Esophagus muscularis mucosa (tissue), 3 donors: ENCODE results near the gene ABHD12.

ENCODE experiments used
- POLR2A ChIP-seq: fragments of 450-650 bp; IDR thresholded peaks from one replicate; pipeline ENCODE4 v1.6.1; 2017; ENCODE audit warnings: antibody characterized with exemption, moderate library complexity, mild to moderate bottlenecking, low read depth
- TF ChIP-seq, protein P1 (sequence below), 3 experiments: fragments of 200-600 bp in 2 of 3; fragments of 450-650 bp in 1 of 3; sonication (generic) in 2 of 3; IDR thresholded peaks; one replicate each; pipeline ENCODE4 v1.5.1; 2017 to 2019; ENCODE audit warnings: antibody characterized with exemption in 3 of 3, mild to moderate bottlenecking in 2 of 3, moderate library complexity in 1 of 3

DNA sequence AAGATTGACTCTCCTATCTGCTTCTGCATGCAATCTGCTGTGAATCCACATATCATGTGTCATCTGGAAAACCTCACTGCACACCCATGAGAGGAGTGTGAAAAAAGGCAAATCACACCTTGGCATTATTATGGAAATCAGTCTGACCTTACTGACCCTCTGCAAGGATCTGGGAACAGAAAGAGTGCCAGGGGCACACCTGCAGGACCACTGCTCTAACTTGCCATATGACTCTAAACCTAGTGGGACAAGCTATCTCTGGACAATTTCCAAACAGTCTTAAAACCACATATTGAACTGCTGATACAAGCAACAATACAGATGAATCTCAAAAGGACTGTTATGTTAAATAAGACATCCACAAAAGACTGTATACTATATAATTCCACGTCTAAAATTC is 50.3 kb downstream of the ABHD12 start:
- TF ChIP-seq, protein P1, sequence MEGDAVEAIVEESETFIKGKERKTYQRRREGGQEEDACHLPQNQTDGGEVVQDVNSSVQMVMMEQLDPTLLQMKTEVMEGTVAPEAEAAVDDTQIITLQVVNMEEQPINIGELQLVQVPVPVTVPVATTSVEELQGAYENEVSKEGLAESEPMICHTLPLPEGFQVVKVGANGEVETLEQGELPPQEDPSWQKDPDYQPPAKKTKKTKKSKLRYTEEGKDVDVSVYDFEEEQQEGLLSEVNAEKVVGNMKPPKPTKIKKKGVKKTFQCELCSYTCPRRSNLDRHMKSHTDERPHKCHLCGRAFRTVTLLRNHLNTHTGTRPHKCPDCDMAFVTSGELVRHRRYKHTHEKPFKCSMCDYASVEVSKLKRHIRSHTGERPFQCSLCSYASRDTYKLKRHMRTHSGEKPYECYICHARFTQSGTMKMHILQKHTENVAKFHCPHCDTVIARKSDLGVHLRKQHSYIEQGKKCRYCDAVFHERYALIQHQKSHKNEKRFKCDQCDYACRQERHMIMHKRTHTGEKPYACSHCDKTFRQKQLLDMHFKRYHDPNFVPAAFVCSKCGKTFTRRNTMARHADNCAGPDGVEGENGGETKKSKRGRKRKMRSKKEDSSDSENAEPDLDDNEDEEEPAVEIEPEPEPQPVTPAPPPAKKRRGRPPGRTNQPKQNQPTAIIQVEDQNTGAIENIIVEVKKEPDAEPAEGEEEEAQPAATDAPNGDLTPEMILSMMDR (IDR thresholded peaks at IDR 0.05) = no peak
- no peak for TF ChIP-seq POLR2A
